AG08395 (cell line): Measurements from ENCODE around the gene ACOXL.
"Not testable (repeated sequence)": the region's sequence is repeated elsewhere in the genome, so short reads cannot be mapped to it uniquely, and the experiment has no call there.

Experiments
- DNase-seq: peaks from one replicate; pipeline ENCODE4 v3.0.0; 2012; ENCODE audit warnings: mixed read lengths, low spot score

The ACOXL gene

GRCh38 chr2:111061191-111061590 is 328.8 kb downstream of the ACOXL start:
- DNase-seq, result no peak

DNA sequence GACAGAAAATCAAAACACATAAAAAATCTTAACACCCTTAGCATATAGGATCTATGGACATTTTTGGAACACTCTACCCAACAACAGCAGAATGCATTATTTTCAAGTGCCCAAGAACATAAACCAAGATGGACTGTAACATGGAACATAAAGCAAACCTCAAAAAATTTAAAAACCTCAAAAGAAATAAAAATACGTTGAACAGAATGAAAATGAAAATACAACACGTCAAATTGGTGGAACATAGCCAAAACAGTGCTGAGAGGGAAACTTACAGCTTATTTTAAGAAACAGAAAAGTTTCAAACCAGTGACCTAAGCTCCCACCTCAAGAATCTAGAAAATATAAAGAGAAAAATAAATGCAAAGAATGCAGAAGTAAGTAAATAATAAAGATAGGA is 330.0 kb downstream of the ACOXL start:
- DNase-seq, result no peak

DNA sequence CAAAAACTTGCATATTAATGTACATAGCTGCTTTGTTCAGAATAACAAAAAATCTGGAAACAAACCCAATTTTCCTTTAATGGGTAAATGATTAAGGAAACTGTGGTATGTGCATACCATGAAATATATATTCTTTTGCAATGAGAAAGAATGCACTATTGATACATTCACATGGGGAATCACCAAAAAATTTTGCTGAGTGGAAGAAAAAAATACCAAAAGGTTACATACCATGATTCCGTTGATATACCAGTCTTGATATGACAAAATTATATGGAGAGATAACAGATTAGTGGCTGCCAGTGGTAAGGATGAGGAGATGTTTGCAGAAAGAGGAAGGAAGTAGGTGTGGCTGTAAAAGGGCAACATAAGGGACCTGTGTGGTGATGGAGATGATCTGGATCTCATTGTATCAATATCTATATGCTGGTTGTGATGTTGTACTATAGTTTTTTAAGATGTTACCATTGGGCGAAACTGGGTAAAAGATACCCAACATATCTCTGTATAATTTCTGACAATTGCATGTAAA is 333.8 kb downstream of the ACOXL start:
- DNase-seq, result no peak

DNA sequence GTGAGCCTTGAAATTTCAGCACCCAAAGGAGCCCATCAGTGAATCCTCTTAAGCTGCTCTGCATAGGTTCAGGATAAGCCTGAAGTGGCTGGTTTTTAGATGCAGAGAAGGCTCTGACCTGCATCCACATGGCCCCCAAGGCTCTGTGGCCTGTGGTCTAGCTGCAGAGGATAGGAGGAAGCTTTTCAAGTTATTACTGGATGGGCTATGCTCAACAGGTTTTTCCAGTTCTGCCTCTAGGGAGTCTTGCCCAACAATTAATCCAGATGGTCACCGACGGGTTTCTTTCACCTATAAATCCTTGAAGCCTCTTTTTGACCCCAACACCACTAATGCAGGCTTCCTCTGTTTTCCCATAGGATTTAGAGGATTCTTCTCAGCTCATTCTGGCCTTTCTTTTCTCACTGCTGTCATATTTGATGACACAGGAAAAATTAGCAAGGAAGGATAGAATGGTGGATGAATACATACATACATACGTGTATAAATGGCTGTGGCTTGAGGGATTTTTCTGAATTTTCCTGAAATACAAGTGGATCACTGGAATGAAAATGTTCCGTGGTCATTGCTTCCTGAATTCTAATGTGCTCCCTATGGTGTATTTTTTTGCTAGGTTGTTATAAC is 336.2 kb downstream of the ACOXL start:
- DNase-seq, result no peak

DNA sequence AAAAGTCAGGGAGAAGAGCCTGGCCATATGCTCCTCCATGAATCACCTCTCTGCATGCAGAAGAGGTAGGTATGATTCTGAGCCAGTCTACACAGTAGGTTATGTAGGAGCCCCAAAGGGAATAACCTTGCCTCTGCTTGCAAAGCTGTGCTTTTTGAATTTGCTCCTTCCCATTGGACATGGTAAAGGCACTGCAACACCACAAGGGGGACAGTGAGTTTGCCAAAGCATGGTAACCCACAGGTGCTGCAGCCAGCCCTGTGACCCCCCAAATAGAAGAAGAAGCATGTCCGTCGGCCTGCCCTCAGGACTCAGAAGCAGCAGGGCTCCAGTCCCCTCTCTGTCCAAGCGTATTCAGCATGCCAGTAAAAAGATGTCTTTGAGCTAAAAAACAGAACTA is 337.3 kb downstream of the ACOXL start:
- DNase-seq, result no peak

DNA sequence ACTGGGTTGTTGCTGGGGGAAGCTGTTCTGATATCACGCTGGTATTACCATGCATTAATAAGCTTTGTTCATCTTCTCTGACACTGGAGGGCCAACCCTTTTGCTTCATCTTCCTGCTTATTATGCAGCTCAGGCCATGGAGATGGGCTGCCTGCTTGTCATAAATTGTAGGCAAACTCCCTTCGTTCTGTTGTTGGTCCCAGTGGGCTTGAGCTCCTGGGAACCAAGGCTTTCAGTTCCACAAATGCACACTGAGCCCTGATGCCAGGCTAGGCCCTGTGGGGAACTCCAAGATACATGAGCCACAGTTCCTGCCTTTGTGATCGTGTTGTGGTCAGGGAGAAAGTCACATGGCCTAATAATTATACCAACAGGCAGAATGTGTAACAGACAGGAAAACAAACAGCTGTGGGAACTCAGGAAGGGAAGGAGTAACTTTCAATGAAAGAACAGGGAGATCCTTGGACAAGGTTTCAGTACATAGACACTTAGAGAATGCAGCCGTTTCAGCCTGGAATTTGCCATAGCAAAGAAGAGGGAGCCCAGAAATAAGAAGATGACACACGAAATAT is 339.3 kb downstream of the ACOXL start:
- peak; percentile 67 for DNase-seq

DNA sequence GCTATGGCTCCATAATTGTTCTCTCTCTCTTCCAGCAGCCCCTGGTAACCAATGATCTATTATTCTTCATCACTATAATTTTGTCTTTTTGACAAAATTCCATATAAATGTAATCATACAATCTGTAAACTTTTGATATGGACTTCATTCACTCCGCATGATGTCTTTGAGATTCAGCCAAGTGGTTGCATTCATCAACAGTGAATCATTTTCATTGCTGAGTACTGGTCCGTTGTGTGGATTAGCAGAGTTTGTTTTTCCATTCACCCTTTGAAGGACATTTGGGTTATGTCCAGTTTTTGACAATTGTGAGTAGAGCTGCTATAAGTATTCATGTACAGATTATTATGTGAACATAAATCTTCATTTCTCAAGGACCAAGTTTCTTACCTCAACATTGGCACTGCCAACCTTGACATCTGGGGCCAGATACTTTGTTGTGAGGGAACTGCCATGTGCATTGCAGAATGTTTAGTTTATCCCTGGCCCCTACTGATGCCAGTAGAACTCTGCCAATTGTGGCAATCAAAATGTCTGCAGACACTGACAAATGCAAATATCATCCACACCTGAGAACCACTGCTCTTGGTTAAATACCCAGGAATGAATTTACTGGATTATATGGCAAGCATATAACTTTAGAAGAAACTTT is 340.0 kb downstream of the ACOXL start:
- DNase-seq, result peak; percentile 70

- not testable (repeated sequence) for DNase-seq
Observed at GRCh38 chr2:111082659-111083058, 350.3 kb downstream of the ACOXL start.

DNA sequence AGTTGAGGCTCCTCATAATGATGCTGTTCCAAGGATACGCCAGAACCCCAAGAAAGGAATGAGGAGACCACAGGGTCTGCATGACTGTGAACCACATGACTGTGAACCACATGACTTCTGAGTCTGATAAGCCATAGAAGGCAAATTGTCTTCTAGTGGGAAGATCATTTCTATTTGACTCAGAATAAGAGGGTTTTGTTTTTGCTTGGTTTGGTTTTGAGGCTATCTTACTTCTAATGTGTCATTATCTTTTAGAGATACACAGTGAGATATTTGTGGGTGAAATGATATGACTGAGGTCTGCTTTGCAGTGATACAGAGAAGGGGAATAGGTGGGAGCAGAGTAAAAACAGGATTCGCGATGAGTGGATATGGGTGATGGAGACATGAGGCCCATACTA is 359.4 kb downstream of the ACOXL start:
- no peak for DNase-seq

DNA sequence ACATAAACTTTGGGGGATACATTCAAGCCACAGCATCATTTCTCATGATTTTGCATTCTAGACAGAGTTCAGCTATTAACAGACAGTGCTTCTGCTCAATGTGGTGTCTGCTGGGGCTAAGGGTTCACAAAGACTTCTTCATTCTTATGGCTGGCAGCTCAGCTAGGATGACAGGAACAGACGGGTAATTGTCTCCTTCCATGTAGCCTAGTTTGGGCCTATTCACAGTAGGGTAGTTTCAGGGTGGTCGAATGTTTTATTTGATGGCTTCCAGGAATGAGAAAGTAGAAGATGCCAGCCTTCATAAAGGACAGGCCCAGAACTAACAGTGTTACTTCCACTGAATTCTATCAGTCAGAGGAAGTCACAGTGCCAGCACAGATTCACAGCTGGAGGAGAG is 362.3 kb downstream of the ACOXL start:
- DNase-seq, result no peak

DNA sequence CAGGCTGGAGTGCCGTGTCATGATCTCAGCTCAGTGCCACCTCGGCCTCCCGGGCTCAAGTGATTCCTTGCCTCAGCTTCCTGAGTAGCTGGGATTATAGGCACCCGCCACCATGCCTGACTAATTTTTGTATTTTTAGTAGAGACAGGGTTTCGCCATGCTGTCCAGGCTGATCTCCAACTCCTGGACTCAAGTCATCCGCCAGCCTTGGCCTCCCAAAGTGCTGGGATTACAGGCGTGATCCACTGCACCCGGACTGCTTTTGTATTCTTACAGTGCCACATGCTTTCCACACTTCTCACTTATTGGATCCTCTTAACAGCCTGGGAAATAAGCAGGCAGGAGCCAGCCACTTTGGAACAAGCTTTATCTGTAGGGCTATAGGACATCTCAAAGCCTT is 363.1 kb downstream of the ACOXL start:
- no peak for DNase-seq

DNA sequence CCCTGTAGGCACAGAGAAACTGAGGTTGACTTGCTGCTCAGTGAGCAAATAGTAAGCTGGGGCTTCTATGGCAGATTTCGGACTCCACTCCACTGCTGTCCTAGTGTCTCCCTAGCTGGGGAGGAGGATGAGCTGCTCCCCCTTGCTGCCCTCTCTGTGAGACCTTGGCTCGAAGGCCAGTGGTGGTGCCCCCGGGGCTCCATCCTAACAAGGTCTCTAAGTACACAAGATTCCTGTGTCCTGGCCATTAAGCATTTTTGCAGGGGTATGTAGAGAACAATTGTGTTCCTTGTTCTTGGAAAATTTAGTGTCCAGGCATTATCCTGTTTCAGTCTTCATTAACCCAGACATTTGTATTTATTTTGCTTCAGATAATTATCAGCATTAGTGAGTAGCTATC is 367.0 kb downstream of the ACOXL start:
- no peak for DNase-seq

- DNase-seq, result no peak
Observed at GRCh38 chr2:111100087-111100764, 367.9 kb downstream of the ACOXL start.

- DNase-seq, result no peak
Observed at GRCh38 chr2:111100765-111101162, 368.4 kb downstream of the ACOXL start.

DNA sequence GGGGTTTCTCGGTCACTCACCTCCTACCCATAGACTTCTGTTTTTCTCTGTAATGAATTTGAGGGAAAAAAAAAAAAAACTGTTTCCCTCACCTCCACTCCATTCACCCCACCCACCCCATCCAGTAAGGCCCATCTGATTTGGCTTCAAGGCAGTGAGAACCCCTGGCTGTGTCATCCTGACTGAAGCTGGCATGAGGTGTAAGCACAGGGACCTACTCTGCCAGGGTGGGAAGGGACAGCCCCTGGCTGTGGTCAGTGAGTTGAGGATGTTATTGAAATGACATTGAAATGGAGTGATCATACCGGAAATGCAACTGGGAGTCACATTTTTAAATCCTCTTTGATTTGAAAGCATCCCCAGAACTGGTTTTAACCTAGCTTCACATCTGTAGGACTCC is 369.2 kb downstream of the ACOXL start:
- DNase-seq, result no peak

DNA sequence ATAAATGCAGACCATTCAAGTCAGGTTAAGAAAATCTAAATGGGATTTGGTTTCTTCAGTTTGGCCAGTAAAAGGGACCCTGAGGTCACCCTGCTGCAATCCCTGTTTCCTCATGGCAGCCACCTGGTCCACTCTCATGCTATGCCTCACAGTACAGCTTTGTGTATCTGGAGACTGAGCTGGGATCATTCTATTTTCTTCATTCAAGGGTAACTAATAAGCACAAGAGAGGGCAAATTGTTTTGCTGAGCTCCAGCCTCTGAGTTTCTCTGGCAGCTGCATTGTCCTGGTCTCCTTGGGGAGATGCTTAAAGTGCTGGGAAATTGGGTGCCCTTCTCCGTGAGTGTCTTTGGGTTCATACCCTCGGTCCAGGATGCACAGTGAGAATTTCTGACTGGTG is 369.8 kb downstream of the ACOXL start:
- no peak for DNase-seq

GRCh38 chr2:111105926-111106325 is 373.6 kb downstream of the ACOXL start:
- DNase-seq, result no peak

- no peak for DNase-seq
Observed at GRCh38 chr2:111106706-111107105, 374.3 kb downstream of the ACOXL start.

DNA sequence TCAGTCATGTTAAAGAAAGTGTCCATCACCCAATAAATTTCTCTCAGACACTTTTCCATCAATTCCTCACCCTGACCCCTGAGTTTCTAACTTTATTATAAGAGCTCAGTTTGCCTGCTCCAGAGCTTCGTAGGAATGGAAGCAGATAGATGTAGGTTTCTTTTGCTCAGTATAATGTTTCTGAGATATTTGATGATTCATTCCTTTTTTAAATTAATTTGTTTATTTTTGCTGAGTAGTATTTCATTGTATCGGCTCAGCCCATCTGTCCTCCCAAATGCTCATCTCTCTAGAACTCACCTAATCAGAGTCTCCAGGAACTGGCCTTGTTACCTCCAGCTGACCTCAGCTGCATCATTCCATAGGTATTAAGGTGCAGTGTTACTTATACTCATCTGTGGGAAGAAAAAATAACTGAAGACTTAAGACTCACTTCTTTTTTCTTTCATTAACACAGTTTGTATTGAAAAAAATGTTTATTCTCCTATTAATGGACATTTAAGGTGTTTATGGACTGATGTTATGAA is 376.4 kb downstream of the ACOXL start:
- no peak for DNase-seq

DNA sequence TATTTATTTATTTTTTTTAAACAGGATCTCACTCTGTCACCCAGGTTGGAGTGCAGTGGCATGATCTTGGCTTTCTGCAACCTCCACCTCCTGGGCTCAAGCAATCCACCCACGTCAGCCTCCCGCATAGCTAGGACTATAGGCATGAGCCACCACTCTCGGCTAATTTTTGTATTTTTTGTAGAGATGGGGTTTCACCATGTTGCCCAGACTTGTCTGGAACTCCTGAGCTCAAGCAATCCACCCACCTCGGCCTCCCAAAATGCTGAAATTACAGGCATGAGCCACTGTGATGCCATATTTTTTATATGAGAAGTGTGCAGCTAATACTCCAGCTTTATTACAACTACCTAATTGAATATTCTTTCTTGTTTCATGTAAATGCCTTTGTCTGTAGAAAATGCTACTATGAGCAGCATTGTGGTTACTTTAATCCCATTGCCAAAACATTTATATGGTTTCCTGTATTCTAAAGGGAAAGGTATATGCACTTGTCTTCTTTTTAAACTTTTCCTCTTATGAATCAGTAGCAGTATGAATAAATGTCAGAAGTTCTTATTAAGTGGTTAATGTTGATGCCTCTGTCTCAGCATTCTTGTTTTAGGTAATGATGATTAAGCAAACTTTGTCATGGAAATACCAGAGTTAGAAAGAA is 378.9 kb downstream of the ACOXL start:
- no peak for DNase-seq

- DNase-seq, result no peak
Observed at GRCh38 chr2:111113838-111114237, 381.5 kb downstream of the ACOXL start.
